Activated T-cell treated with anti-CD3 and anti-CD28 coated beads, Interleukin-2, amount 50 U/mL, for 48 hours (primary cell): Measurements from ENCODE around the gene FKBP6.
"Not testable (repeated sequence)": the region's sequence is repeated elsewhere in the genome, so short reads cannot be mapped to it uniquely, and the experiment has no call there.

ENCODE experiments used
- DNase-seq, 2 experiments: peaks; one replicate each; pipeline ENCODE4 v3.0.0-alpha.2; 2020

FKBP6 gene

GRCh38 chr7:73324081-73324845 lies 3.7 kb upstream of the FKBP6 start:
- DNase-seq = peak; percentile 60 to 71

- DNase-seq = not testable (repeated sequence)
These were observed 2.5 kb upstream of the FKBP6 start for GRCh38 chr7:73325424-73325823.

GRCh38 chr7:73327449-73327848 lies 512 bp upstream of the FKBP6 start:
- DNase-seq = not testable (repeated sequence)

- no peak for DNase-seq
These were observed 735 bp downstream of the FKBP6 start for GRCh38 chr7:73328696-73329095.

- no peak for DNase-seq
These were observed 2.1 kb downstream of the FKBP6 start for GRCh38 chr7:73329861-73330581.

- no peak for DNase-seq
These were observed 2.8 kb downstream of the FKBP6 start for GRCh38 chr7:73330772-73331171.

- no peak for DNase-seq
These were observed 4.5 kb downstream of the FKBP6 start for GRCh38 chr7:73332447-73332846.

- DNase-seq = no peak
These were observed 10.4 kb downstream of the FKBP6 start for GRCh38 chr7:73338321-73338720.

- no peak for DNase-seq
These were observed 12.6 kb downstream of the FKBP6 start for GRCh38 chr7:73340514-73340913.

- DNase-seq = no peak
These were observed 13.9 kb downstream of the FKBP6 start for GRCh38 chr7:73341877-73342276.

- DNase-seq = no peak
These were observed 14.7 kb downstream of the FKBP6 start for GRCh38 chr7:73342645-73343044.

GRCh38 chr7:73343671-73344380 lies 15.9 kb downstream of the FKBP6 start:
- no peak for DNase-seq

- no peak for DNase-seq
These were observed 17.6 kb downstream of the FKBP6 start for GRCh38 chr7:73345538-73345937.

GRCh38 chr7:73345951-73346350 lies 18.0 kb downstream of the FKBP6 start:
- no peak for DNase-seq

- DNase-seq = no peak
These were observed 21.8 kb downstream of the FKBP6 start for GRCh38 chr7:73349763-73350162.

GRCh38 chr7:73350306-73351068 lies 22.5 kb downstream of the FKBP6 start:
- DNase-seq = no peak

- no peak for DNase-seq
These were observed 23.6 kb downstream of the FKBP6 start for GRCh38 chr7:73351447-73352167.

GRCh38 chr7:73352784-73353183 lies 24.8 kb downstream of the FKBP6 start:
- no peak for DNase-seq

- no peak for DNase-seq
These were observed 25.3 kb downstream of the FKBP6 start for GRCh38 chr7:73353243-73353642.

- DNase-seq = no peak
These were observed 26.2 kb downstream of the FKBP6 start for GRCh38 chr7:73354196-73354595.

GRCh38 chr7:73354821-73355220 lies 26.9 kb downstream of the FKBP6 start:
- no peak for DNase-seq

GRCh38 chr7:73356159-73356558 lies 28.2 kb downstream of the FKBP6 start:
- DNase-seq = no peak
